HEK293 (cell line): Measurements from ENCODE around the gene PKMYT1.

ENCODE experiments used
- KLF17 ChIP-seq: fragments of 450-650 bp; formaldehyde crosslinking; IDR thresholded peaks from 2 replicates; pipeline ENCODE4 v1.5.1; 2016; ENCODE audit warnings: missing biosample characterization, missing genetic modification characterization
- KLF7 ChIP-seq: fragments of 450-650 bp; formaldehyde crosslinking; IDR thresholded peaks from 2 replicates; pipeline ENCODE4 v1.5.1; 2016; ENCODE audit warnings: missing biosample characterization, missing genetic modification characterization, borderline replicate concordance
- PRDM6 ChIP-seq: fragments of 450-650 bp; formaldehyde crosslinking; IDR thresholded peaks from 2 replicates; pipeline ENCODE4 v1.5.1; 2017; ENCODE audit warnings: missing biosample characterization, missing genetic modification characterization
- REPIN1 ChIP-seq: fragments of 450-650 bp; formaldehyde crosslinking; IDR thresholded peaks from 2 replicates; pipeline ENCODE4 v1.5.1; 2017; ENCODE audit warnings: missing biosample characterization, missing genetic modification characterization, low read depth
- SCRT1 ChIP-seq: fragments of 450-650 bp; formaldehyde crosslinking; IDR thresholded peaks from 2 replicates; pipeline ENCODE4 v1.5.1; 2016; ENCODE audit warnings: missing biosample characterization, missing genetic modification characterization, borderline replicate concordance
- TCF7L2 ChIP-seq: IDR thresholded peaks from 2 replicates; pipeline ENCODE4 v1.6.1; 2011; ENCODE audit warnings: low read depth, mild to moderate bottlenecking, inconsistent platforms, low read length, moderate library complexity, borderline replicate concordance
- WT1 ChIP-seq: fragments of 450-650 bp; formaldehyde crosslinking; IDR thresholded peaks from 2 replicates; pipeline ENCODE4 v1.5.1; 2016; ENCODE audit warnings: missing biosample characterization, missing genetic modification characterization
- ZIC2 ChIP-seq: fragments of 450-650 bp; formaldehyde crosslinking; IDR thresholded peaks from 2 replicates; pipeline ENCODE4 v1.5.1; 2016; ENCODE audit warnings: missing biosample characterization, missing genetic modification characterization
- ZNF362 ChIP-seq: fragments of 450-650 bp; formaldehyde crosslinking; IDR thresholded peaks from 2 replicates; pipeline ENCODE4 v1.5.1; 2016; ENCODE audit warnings: missing biosample characterization, missing genetic modification characterization
- ZNF426 ChIP-seq: fragments of 450-650 bp; formaldehyde crosslinking; IDR thresholded peaks from 2 replicates; pipeline ENCODE4 v1.5.1; 2017; ENCODE audit warnings: missing biosample characterization, missing genetic modification characterization, mild to moderate bottlenecking, inconsistent platforms, moderate library complexity
- ZNF549 ChIP-seq: fragments of 450-650 bp; IDR thresholded peaks from 2 replicates; pipeline ENCODE4 v1.5.1; 2018; ENCODE audit warnings: missing biosample characterization, missing genetic modification characterization, mild to moderate bottlenecking, inconsistent platforms, moderate library complexity
- ZNF596 ChIP-seq: fragments of 450-650 bp; IDR thresholded peaks from 2 replicates; pipeline ENCODE4 v1.5.0; 2018; ENCODE audit warnings: missing biosample characterization, mild to moderate bottlenecking, missing genetic modification characterization, moderate library complexity
- ZNF623 ChIP-seq: fragments of 450-650 bp; formaldehyde crosslinking; IDR thresholded peaks from 2 replicates; pipeline ENCODE4 v1.5.1; 2016; ENCODE audit warnings: missing biosample characterization, missing genetic modification characterization
- ZNF747 ChIP-seq: fragments of 450-650 bp; formaldehyde crosslinking; IDR thresholded peaks from 2 replicates; pipeline ENCODE4 v1.5.1; 2016; ENCODE audit warnings: missing biosample characterization, missing genetic modification characterization
- ZNF776 ChIP-seq: fragments of 450-650 bp; formaldehyde crosslinking; IDR thresholded peaks from 2 replicates; pipeline ENCODE4 v1.5.0; 2017; ENCODE audit warnings: missing biosample characterization, missing genetic modification characterization, borderline replicate concordance
- ZNF785 ChIP-seq: fragments of 450-650 bp; formaldehyde crosslinking; IDR thresholded peaks from 2 replicates; pipeline ENCODE4 v1.5.1; 2016; ENCODE audit warnings: missing biosample characterization, missing genetic modification characterization
- ZNF830 ChIP-seq: fragments of 450-650 bp; IDR thresholded peaks from 2 replicates; pipeline ENCODE4 v1.5.0; 2018; ENCODE audit warnings: missing biosample characterization, missing genetic modification characterization, low read depth, mild to moderate bottlenecking, moderate library complexity
- ZNF843 ChIP-seq: fragments of 450-650 bp; formaldehyde crosslinking; IDR thresholded peaks from 2 replicates; pipeline ENCODE4 v1.5.1; 2016; ENCODE audit warnings: missing biosample characterization, missing genetic modification characterization
- TF ChIP-seq, protein P1 (sequence below): fragments of 450-650 bp; formaldehyde crosslinking; IDR thresholded peaks from 2 replicates; pipeline ENCODE4 v1.5.1; 2016; ENCODE audit warnings: missing biosample characterization, missing genetic modification characterization, borderline replicate concordance
- TF ChIP-seq, protein P2 (sequence below): fragments of 450-650 bp; formaldehyde crosslinking; IDR thresholded peaks from 2 replicates; pipeline ENCODE4 v1.5.1; 2016; ENCODE audit warnings: missing biosample characterization, missing genetic modification characterization, borderline replicate concordance
- TF ChIP-seq, protein P3 (sequence below): fragments of 450-650 bp; formaldehyde crosslinking; IDR thresholded peaks from 2 replicates; pipeline ENCODE4 v1.5.1; 2016; ENCODE audit warnings: missing biosample characterization, missing genetic modification characterization

Gene PKMYT1

GRCh38 chr16:3023669-3024478 lies 43.6 kb upstream of the PKMYT1 start, which contains the start of the genes HCFC1R1 and THOC6 (continued):
- TF ChIP-seq, protein P1, sequence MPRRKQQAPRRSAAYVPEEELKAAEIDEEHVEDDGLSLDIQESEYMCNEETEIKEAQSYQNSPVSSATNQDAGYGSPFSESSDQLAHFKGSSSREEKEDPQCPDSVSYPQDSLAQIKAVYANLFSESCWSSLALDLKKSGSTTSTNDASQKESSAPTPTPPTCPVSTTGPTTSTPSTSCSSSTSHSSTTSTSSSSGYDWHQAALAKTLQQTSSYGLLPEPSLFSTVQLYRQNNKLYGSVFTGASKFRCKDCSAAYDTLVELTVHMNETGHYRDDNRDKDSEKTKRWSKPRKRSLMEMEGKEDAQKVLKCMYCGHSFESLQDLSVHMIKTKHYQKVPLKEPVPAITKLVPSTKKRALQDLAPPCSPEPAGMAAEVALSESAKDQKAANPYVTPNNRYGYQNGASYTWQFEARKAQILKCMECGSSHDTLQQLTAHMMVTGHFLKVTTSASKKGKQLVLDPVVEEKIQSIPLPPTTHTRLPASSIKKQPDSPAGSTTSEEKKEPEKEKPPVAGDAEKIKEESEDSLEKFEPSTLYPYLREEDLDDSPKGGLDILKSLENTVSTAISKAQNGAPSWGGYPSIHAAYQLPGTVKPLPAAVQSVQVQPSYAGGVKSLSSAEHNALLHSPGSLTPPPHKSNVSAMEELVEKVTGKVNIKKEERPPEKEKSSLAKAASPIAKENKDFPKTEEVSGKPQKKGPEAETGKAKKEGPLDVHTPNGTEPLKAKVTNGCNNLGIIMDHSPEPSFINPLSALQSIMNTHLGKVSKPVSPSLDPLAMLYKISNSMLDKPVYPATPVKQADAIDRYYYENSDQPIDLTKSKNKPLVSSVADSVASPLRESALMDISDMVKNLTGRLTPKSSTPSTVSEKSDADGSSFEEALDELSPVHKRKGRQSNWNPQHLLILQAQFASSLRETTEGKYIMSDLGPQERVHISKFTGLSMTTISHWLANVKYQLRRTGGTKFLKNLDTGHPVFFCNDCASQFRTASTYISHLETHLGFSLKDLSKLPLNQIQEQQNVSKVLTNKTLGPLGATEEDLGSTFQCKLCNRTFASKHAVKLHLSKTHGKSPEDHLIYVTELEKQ (tag by site-specific recombination): 0 out of 2 replicates have a peak, but pooled peaks have one; percentile 39
- TF ChIP-seq KLF7 (tag by site-specific recombination) (peak; percentile 58; the same call in 1 of the 2 replicates), ZNF747 (no peak), REPIN1 (tag by site-specific recombination) (no peak), PRDM6 (tag by site-specific recombination) (no peak), SCRT1 (no peak), ZNF426 (no peak), ZNF549 (tag by site-specific recombination) (no peak), KLF17 (peak; percentile 84), ZIC2 (tag by site-specific recombination) (0 out of 2 replicates have a peak, but pooled peaks have one; percentile 6), WT1 (tag by site-specific recombination) (0 out of 2 replicates have a peak, but pooled peaks have one; percentile 9), ZNF785 (no peak; the same call in 1 of the 2 replicates), ZNF362 (tag by site-specific recombination) (no peak), ZNF596 (tag by site-specific recombination) (no peak), ZNF623 (tag by site-specific recombination) (no peak), ZNF830 (no peak), ZNF776 (tag by site-specific recombination) (no peak), TCF7L2 (no peak), ZNF843 (peak; percentile 88)
- TF ChIP-seq, protein P2, sequence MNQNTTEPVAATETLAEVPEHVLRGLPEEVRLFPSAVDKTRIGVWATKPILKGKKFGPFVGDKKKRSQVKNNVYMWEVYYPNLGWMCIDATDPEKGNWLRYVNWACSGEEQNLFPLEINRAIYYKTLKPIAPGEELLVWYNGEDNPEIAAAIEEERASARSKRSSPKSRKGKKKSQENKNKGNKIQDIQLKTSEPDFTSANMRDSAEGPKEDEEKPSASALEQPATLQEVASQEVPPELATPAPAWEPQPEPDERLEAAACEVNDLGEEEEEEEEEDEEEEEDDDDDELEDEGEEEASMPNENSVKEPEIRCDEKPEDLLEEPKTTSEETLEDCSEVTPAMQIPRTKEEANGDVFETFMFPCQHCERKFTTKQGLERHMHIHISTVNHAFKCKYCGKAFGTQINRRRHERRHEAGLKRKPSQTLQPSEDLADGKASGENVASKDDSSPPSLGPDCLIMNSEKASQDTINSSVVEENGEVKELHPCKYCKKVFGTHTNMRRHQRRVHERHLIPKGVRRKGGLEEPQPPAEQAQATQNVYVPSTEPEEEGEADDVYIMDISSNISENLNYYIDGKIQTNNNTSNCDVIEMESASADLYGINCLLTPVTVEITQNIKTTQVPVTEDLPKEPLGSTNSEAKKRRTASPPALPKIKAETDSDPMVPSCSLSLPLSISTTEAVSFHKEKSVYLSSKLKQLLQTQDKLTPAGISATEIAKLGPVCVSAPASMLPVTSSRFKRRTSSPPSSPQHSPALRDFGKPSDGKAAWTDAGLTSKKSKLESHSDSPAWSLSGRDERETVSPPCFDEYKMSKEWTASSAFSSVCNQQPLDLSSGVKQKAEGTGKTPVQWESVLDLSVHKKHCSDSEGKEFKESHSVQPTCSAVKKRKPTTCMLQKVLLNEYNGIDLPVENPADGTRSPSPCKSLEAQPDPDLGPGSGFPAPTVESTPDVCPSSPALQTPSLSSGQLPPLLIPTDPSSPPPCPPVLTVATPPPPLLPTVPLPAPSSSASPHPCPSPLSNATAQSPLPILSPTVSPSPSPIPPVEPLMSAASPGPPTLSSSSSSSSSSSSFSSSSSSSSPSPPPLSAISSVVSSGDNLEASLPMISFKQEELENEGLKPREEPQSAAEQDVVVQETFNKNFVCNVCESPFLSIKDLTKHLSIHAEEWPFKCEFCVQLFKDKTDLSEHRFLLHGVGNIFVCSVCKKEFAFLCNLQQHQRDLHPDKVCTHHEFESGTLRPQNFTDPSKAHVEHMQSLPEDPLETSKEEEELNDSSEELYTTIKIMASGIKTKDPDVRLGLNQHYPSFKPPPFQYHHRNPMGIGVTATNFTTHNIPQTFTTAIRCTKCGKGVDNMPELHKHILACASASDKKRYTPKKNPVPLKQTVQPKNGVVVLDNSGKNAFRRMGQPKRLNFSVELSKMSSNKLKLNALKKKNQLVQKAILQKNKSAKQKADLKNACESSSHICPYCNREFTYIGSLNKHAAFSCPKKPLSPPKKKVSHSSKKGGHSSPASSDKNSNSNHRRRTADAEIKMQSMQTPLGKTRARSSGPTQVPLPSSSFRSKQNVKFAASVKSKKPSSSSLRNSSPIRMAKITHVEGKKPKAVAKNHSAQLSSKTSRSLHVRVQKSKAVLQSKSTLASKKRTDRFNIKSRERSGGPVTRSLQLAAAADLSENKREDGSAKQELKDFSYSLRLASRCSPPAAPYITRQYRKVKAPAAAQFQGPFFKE (tag by site-specific recombination): no peak
- TF ChIP-seq, protein P3, sequence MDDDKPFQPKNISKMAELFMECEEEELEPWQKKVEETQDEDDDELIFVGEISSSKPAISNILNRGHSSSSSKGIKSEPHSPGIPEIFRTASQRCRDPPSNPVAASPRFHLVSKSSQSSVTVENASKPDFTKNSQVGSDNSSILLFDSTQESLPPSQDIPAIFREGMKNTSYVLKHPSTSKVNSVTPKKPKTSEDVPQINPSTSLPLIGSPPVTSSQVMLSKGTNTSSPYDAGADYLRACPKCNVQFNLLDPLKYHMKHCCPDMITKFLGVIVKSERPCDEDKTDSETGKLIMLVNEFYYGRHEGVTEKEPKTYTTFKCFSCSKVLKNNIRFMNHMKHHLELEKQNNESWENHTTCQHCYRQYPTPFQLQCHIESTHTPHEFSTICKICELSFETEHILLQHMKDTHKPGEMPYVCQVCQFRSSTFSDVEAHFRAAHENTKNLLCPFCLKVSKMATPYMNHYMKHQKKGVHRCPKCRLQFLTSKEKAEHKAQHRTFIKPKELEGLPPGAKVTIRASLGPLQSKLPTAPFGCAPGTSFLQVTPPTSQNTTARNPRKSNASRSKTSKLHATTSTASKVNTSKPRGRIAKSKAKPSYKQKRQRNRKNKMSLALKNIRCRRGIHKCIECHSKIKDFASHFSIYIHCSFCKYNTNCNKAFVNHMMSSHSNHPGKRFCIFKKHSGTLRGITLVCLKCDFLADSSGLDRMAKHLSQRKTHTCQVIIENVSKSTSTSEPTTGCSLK: no peak
